Aorta (tissue), 5 donors: ENCODE data around the gene LAMA5. TPM values are rescaled to one million over a fixed set of nuclear protein-coding genes. Genes with fewer than 3 reads are reported as not detected.

Experiments
- ATAC-seq: fragments of 200-7000 bp; cut with Tn5 transposase; one replicate; pipeline ENCODE4 v1.9.1; 2022; ENCODE audit warnings: moderate library complexity; ENCODE audit not compliant: low FRiP score
- DNase-seq, 2 donors: peaks; one replicate each; pipeline ENCODE4 v3.0.0-alpha.2; 2020
- H3K27ac ChIP-seq, 2 donors: one replicate each; pipeline ENCODE4 v1.5.1; 2013; ENCODE audit warnings: low read length in 2 of 2, mild to moderate bottlenecking in 2 of 2, moderate library complexity in 2 of 2, control low read depth in 1 of 2, inconsistent platforms in 1 of 2, low read depth in 1 of 2
- H3K27me3 ChIP-seq, 2 donors: one replicate each; pipeline ENCODE4 v1.6.1; 2013; ENCODE audit warnings: control low read depth in 1 of 2, low read length in 1 of 2, mild to moderate bottlenecking in 1 of 2, moderate library complexity in 1 of 2; ENCODE audit not compliant: insufficient read depth in 2 of 2, control insufficient read depth in 1 of 2
- H3K36me3 ChIP-seq, 2 donors: one replicate each; pipeline ENCODE4 v1.6.1; 2013; ENCODE audit warnings: control low read depth in 1 of 2, low read length in 1 of 2, mild to moderate bottlenecking in 1 of 2; ENCODE audit not compliant: insufficient read depth in 2 of 2, control insufficient read depth in 1 of 2
- H3K4me1 ChIP-seq, 2 donors: one replicate each; pipeline ENCODE4 v1.6.1; 2013; ENCODE audit warnings: low read length in 2 of 2, control low read depth in 1 of 2, mild to moderate bottlenecking in 1 of 2, moderate library complexity in 1 of 2; ENCODE audit not compliant: insufficient read depth in 2 of 2, control insufficient read depth in 1 of 2
- H3K4me3 ChIP-seq, 2 donors: one replicate each; pipeline ENCODE4 v1.5.1; 2013; ENCODE audit warnings: low read length in 2 of 2, control low read depth in 1 of 2, mild to moderate bottlenecking in 1 of 2
- H3K9me3 ChIP-seq: one replicate; pipeline ENCODE4 v1.6.1; 2013; ENCODE audit warnings: mild to moderate bottlenecking, low read length; ENCODE audit not compliant: control insufficient read depth
- WGBS, 2 donors: extraction: QIAGEN DNeasy Blood & Tissue Kit; methylation state at CpG; one replicate each; pipeline ENCODE4 v1.1.7; 2013; 5-methylcytosine and 5-hydroxymethylcytosine counted together
- intact Hi-C, 2 donors: fragments of 100-400 bp; cut with DNase I; formaldehyde crosslinking; loops; one replicate each; pipeline versions ENCODE4 v1.14.2 to v1.15.0; 2022
- polyA plus RNA-seq, 2 donors: library from polyadenylated mRNA; stranded (reverse); fragments of 200-250 nt; gene quantifications; one replicate each; pipeline ENCODE4 v1.2.3, GENCODE V29; 2013
- total RNA-seq, 2 donors: library from RNA; stranded (reverse); fragmentation: NEBNext Ultra II Directional; extraction: Animal tissue kit (Norgen Biotek cat#: 25700); gene quantifications; one replicate each; pipeline ENCODE4 v1.2.1, GENCODE V29; 2021
- donor health status: healthy with polysubstance abuse.
- donor health status: Bipolar disorder and iron deficiency.
- donor health status: DM: no; HTN: no; CAD: no.
- donor health status: DM: no; HTN: no; CAD: no.
- donor health status: DM: yes; HTN: yes; CAD: no.

The LAMA5 gene
- total and polyA plus RNA-seq, 4 donors = 52.2 to 395 (median 353) TPM

- no peaks in the 10 kb centered on the region for H3K9me3 ChIP-seq
- no peak for DNase-seq
- no peak overlapping the region for H3K27ac ChIP-seq
- ATAC-seq = no peak
- no peak overlapping the region for H3K4me3 ChIP-seq
- WGBS, 2 donors = 67 to 70% methylated on average over 6 of the region's 6 CpGs
- H3K4me1 ChIP-seq = no peaks in the 10 kb centered on the region
- H3K36me3 ChIP-seq = peaks cover 0 to 21% of the 10 kb centered on the region in 2 donors
- H3K27me3 ChIP-seq = no peaks in the 10 kb centered on the region
- intact Hi-C loops = no loop called here
Observed at GRCh38 chr20:62276439-62276838, 90.7 kb downstream of the LAMA5 start.

GRCh38 chr20:62275219-62275618 lies 91.9 kb downstream of the LAMA5 start:
- no peaks in the 10 kb centered on the region for H3K4me1 ChIP-seq
- DNase-seq (no peak), ATAC-seq (no peak)
- WGBS, 2 donors = 94 to 95% methylated on average over 10 of the region's 10 CpGs
- intact Hi-C loops = no loop called here
- H3K4me3 ChIP-seq = no peak overlapping the region
- H3K36me3 ChIP-seq = peaks cover 0 to 17% of the 10 kb centered on the region in 2 donors
- no peak overlapping the region for H3K27ac ChIP-seq
- no peaks in the 10 kb centered on the region for H3K27me3 ChIP-seq
- H3K9me3 ChIP-seq = no peaks in the 10 kb centered on the region

- ATAC-seq = no peak
- no peak for DNase-seq
- no peak overlapping the region for H3K27ac ChIP-seq
- peaks cover 0 to 12% of the 10 kb centered on the region in 2 donors for H3K36me3 ChIP-seq
- intact Hi-C loops = no loop called here
- H3K4me3 ChIP-seq = no peak overlapping the region
- H3K9me3 ChIP-seq = no peaks in the 10 kb centered on the region
- WGBS, 2 donors = 64 to 65% methylated on average over 13 of the region's 13 CpGs
- H3K27me3 ChIP-seq = no peaks in the 10 kb centered on the region
- no peaks in the 10 kb centered on the region for H3K4me1 ChIP-seq
Observed at GRCh38 chr20:62274332-62274950, 92.7 kb downstream of the LAMA5 start.

- no peak for ATAC-seq
- no peak overlapping the region for H3K4me3 ChIP-seq
- no peak overlapping the region for H3K27ac ChIP-seq
- no peaks in the 10 kb centered on the region for H3K4me1 ChIP-seq
- 93 to 94% methylated on average over 18 of the region's 18 CpGs for WGBS, 2 donors
- no peaks in the 10 kb centered on the region for H3K27me3 ChIP-seq
- H3K9me3 ChIP-seq = no peaks in the 10 kb centered on the region
- H3K36me3 ChIP-seq = peaks cover 0 to 9% of the 10 kb centered on the region in 2 donors
- intact Hi-C loops = no loop called here
- no peak for DNase-seq
Observed at GRCh38 chr20:62273416-62273815, 93.7 kb downstream of the LAMA5 start.

GRCh38 chr20:62272200-62272599 lies 94.9 kb downstream of the LAMA5 start:
- WGBS, 2 donors = 84 to 88% methylated on average over 10 of the region's 10 CpGs
- DNase-seq = no peak

GRCh38 chr20:62269871-62270270 lies 97.2 kb downstream of the LAMA5 start:
- H3K9me3 ChIP-seq = no peaks in the 10 kb centered on the region
- intact Hi-C loops = no loop called here
- ATAC-seq (no peak), DNase-seq (no peak)
- H3K4me1 ChIP-seq = no peaks in the 10 kb centered on the region
- H3K27ac ChIP-seq = no peak overlapping the region
- H3K27me3 ChIP-seq = no peaks in the 10 kb centered on the region
- peaks cover 0 to 9% of the 10 kb centered on the region in 2 donors for H3K36me3 ChIP-seq
- H3K4me3 ChIP-seq = no peak overlapping the region
- 85 to 88% methylated on average over 17 of the region's 17 CpGs for WGBS, 2 donors

More at GRCh38 chr20:62272200-62272599, 94.9 kb downstream of the LAMA5 start:
- H3K9me3 ChIP-seq = no peaks in the 10 kb centered on the region
- H3K4me1 ChIP-seq = no peaks in the 10 kb centered on the region
- no peaks in the 10 kb centered on the region for H3K27me3 ChIP-seq
- H3K4me3 ChIP-seq = no peak overlapping the region
- H3K36me3 ChIP-seq = peaks cover 0 to 9% of the 10 kb centered on the region in 2 donors
- H3K27ac ChIP-seq = no peak overlapping the region
- intact Hi-C loops = no loop called here
- no peak for ATAC-seq

- ATAC-seq (no peak), DNase-seq (no peak)
- H3K4me3 ChIP-seq = no peak overlapping the region
- no peaks in the 10 kb centered on the region for H3K9me3 ChIP-seq
- H3K27me3 ChIP-seq = no peaks in the 10 kb centered on the region
- peaks cover 0 to 9% of the 10 kb centered on the region in 2 donors for H3K36me3 ChIP-seq
- no peaks in the 10 kb centered on the region for H3K4me1 ChIP-seq
- intact Hi-C loops = no loop called here
- H3K27ac ChIP-seq = no peak overlapping the region
- WGBS, 2 donors = 84 to 86% methylated on average over 14 of the region's 14 CpGs
Observed at GRCh38 chr20:62269378-62269777, 97.7 kb downstream of the LAMA5 start.

- Histone ChIP-seq H3K36me3 (peaks cover 0 to 12% of the 10 kb centered on the region in 2 donors), H3K4me1 (no peaks in the 10 kb centered on the region), H3K4me3 (no peak overlapping the region), H3K27me3 (no peaks in the 10 kb centered on the region), H3K9me3 (no peaks in the 10 kb centered on the region), H3K27ac (no peak overlapping the region)
- ATAC-seq = no peak
- DNase-seq = no peak
- WGBS, 2 donors = 79% methylated on average over 7 of the region's 7 CpGs
- intact Hi-C loops = no loop called here
Observed at GRCh38 chr20:62268228-62268900, 98.7 kb downstream of the LAMA5 start.

- intact Hi-C loops = no loop called here
- Histone ChIP-seq H3K27me3 (no peaks in the 10 kb centered on the region), H3K27ac (no peak overlapping the region), H3K4me1 (no peaks in the 10 kb centered on the region), H3K36me3 (peaks cover 0 to 6% of the 10 kb centered on the region in 2 donors), H3K9me3 (no peaks in the 10 kb centered on the region), H3K4me3 (no peak overlapping the region)
- DNase-seq (no peak), ATAC-seq (no peak)
- 85 to 88% methylated on average over 10 of the region's 10 CpGs for WGBS, 2 donors
Observed at GRCh38 chr20:62267543-62267942, 99.6 kb downstream of the LAMA5 start.
